ENCODE data around the gene B3GNT9.
A peak's percentile ranks its signal among the peaks of the same experiment; 100 is the strongest.

The B3GNT9 gene

GRCh38 chr16:67166110-67166547 is 15.3 kb upstream of the B3GNT9 start:
- no peak for DNase-seq

GRCh38 chr16:67165121-67166078 is 14.6 kb upstream of the B3GNT9 start:
- peak; percentile 60 for DNase-seq

GRCh38 chr16:67164599-67165061 is 13.8 kb upstream of the B3GNT9 start, which contains the start of gene HSF4:
Gene HSF4 (plus strand): TSS chr16:67164745. CDS start chr16:67164812, 67 bp downstream.
- DNase-seq: peak; percentile 40

- DNase-seq: no peak
Measured at GRCh38 chr16:67163999-67164558, 13.3 kb upstream of the B3GNT9 start.

- peak; percentile 80 for DNase-seq
Measured at GRCh38 chr16:67163164-67163998, 12.6 kb upstream of the B3GNT9 start.

- DNase-seq: no peak
Measured at GRCh38 chr16:67162506-67163163, 11.8 kb upstream of the B3GNT9 start.

- no peak for DNase-seq
Measured at GRCh38 chr16:67161595-67162058, 10.8 kb upstream of the B3GNT9 start.

GRCh38 chr16:67158637-67159600 is 8.1 kb upstream of the B3GNT9 start:
- DNase-seq: peak; percentile 44

- no peak for DNase-seq
Measured at GRCh38 chr16:67157892-67158635, 7.3 kb upstream of the B3GNT9 start.

- DNase-seq: no peak
Measured at GRCh38 chr16:67157106-67157748, 6.4 kb upstream of the B3GNT9 start.

GRCh38 chr16:67156143-67156844 is 5.5 kb upstream of the B3GNT9 start:
- DNase-seq: no peak

GRCh38 chr16:67155295-67156142 is 4.7 kb upstream of the B3GNT9 start:
- peak; percentile 93 for DNase-seq

GRCh38 chr16:67154578-67155294 is 3.9 kb upstream of the B3GNT9 start:
- DNase-seq: peak; percentile 48

GRCh38 chr16:67151431-67152097 is 766 bp upstream of the B3GNT9 start:
- no peak for DNase-seq

- DNase-seq: peak; percentile 77
Measured at GRCh38 chr16:67150047-67150832, 558 bp downstream of the B3GNT9 start.

Measured in eye (tissue), 1 donor.